ENCODE data around the gene GATB.

DNA sequence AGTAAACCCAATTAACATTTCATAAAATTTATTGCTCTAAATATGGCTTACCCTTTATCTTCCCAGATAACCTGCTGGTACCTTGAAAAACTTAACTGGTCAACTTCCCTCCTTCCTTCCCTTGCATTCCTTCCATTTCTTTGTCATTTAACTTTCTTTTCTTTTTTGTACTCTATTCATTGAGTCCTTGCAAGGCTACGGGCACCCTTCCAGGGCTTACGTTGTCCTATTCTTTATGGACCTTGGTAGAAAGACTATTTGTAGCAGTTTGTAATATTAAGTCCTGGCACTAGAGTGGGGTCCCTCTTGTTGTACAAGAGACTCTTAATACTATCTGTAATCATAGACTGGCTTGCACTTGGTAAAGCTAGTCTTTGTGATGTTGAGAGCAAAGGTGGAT is 8.0 kb upstream of the GATB start:
- TF ChIP-seq, protein P1, sequence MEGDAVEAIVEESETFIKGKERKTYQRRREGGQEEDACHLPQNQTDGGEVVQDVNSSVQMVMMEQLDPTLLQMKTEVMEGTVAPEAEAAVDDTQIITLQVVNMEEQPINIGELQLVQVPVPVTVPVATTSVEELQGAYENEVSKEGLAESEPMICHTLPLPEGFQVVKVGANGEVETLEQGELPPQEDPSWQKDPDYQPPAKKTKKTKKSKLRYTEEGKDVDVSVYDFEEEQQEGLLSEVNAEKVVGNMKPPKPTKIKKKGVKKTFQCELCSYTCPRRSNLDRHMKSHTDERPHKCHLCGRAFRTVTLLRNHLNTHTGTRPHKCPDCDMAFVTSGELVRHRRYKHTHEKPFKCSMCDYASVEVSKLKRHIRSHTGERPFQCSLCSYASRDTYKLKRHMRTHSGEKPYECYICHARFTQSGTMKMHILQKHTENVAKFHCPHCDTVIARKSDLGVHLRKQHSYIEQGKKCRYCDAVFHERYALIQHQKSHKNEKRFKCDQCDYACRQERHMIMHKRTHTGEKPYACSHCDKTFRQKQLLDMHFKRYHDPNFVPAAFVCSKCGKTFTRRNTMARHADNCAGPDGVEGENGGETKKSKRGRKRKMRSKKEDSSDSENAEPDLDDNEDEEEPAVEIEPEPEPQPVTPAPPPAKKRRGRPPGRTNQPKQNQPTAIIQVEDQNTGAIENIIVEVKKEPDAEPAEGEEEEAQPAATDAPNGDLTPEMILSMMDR (IDR thresholded peaks at IDR 0.05; ENCODE audit: low read depth, low read length) = no peak
- TF ChIP-seq EZH2phosphoT487 (IDR thresholded peaks at IDR 0.05; ENCODE audit: low read depth) = no peak
